Stimulated activated CD8-positive, alpha-beta memory T cell treated with anti-CD3 and anti-CD28 coated beads, Interleukin-7, amount 100 ng/mL, for 24 hours (primary cell): ENCODE results near the gene MC5R.

Experiments used
- DNase-seq: peaks from one replicate; pipeline ENCODE4 v3.0.0-alpha.2; 2020; ENCODE audit warnings: low read depth

The MC5R gene

GRCh38 chr18:13823707-13824395 is at the start of gene MC5R:
Gene MC5R (plus strand): TSS chr18:13824149. CDS start chr18:13825766, 1,617 bp downstream.
- peak; percentile 71 for DNase-seq

- DNase-seq: no peak
Measured at GRCh38 chr18:13775058-13775457, 48.9 kb upstream of the MC5R start.

GRCh38 chr18:13791181-13791580 is 32.8 kb upstream of the MC5R start:
- DNase-seq: no peak

GRCh38 chr18:13793819-13794218 is 30.1 kb upstream of the MC5R start:
- no peak for DNase-seq

GRCh38 chr18:13796515-13796914 is 27.4 kb upstream of the MC5R start:
- no peak for DNase-seq

- no peak for DNase-seq
Measured at GRCh38 chr18:13797157-13797611, 26.8 kb upstream of the MC5R start.

- DNase-seq: no peak
Measured at GRCh38 chr18:13799396-13799795, 24.6 kb upstream of the MC5R start.

- DNase-seq: peak; percentile 12
Measured at GRCh38 chr18:13800505-13801259, 23.3 kb upstream of the MC5R start.

GRCh38 chr18:13801260-13801601 is 22.7 kb upstream of the MC5R start:
- no peak for DNase-seq

GRCh38 chr18:13804305-13804704 is 19.6 kb upstream of the MC5R start:
- no peak for DNase-seq

GRCh38 chr18:13808294-13809042 is 15.5 kb upstream of the MC5R start:
- DNase-seq: no peak

- DNase-seq: no peak
Measured at GRCh38 chr18:13809043-13809430, 14.9 kb upstream of the MC5R start.

- DNase-seq: no peak
Measured at GRCh38 chr18:13809531-13810255, 14.3 kb upstream of the MC5R start.

GRCh38 chr18:13810950-13811485 is 12.9 kb upstream of the MC5R start:
- no peak for DNase-seq

GRCh38 chr18:13811993-13812392 is 12.0 kb upstream of the MC5R start:
- DNase-seq: no peak

GRCh38 chr18:13813271-13813849 is 10.6 kb upstream of the MC5R start:
- peak; percentile 41 for DNase-seq

GRCh38 chr18:13826209-13826608 is 2.3 kb downstream of the MC5R start:
- DNase-seq: no peak

- DNase-seq: no peak
Measured at GRCh38 chr18:13831864-13832508, 8.0 kb downstream of the MC5R start.

- no peak for DNase-seq
Measured at GRCh38 chr18:13834496-13835015, 10.6 kb downstream of the MC5R start.

- no peak for DNase-seq
Measured at GRCh38 chr18:13835202-13835601, 11.3 kb downstream of the MC5R start.

- DNase-seq: no peak
Measured at GRCh38 chr18:13836559-13836958, 12.6 kb downstream of the MC5R start.
